Stimulated activated CD4-positive, alpha-beta T cell treated with anti-CD3 and anti-CD28 coated beads, Interleukin-1b, Interleukin-23, amount 100 ng/mL, for 48 hours (primary cell): Measurements from ENCODE around the gene COL27A1.

ENCODE experiments used
- DNase-seq: peaks from one replicate; pipeline ENCODE4 v3.0.0-alpha.2; 2020

COL27A1 gene

GRCh38 chr9:114276908-114277821, 121.8 kb downstream of the COL27A1 start:
- no peak for DNase-seq

- no peak for DNase-seq
Measured at GRCh38 chr9:114278356-114278755, 123.0 kb downstream of the COL27A1 start.

GRCh38 chr9:114278881-114279570, 123.7 kb downstream of the COL27A1 start:
- DNase-seq = no peak

- DNase-seq = no peak
Measured at GRCh38 chr9:114279693-114280092, 124.4 kb downstream of the COL27A1 start.

GRCh38 chr9:114280636-114281472, 125.5 kb downstream of the COL27A1 start:
- no peak for DNase-seq

GRCh38 chr9:114281473-114282103, 126.3 kb downstream of the COL27A1 start:
- no peak for DNase-seq

- no peak for DNase-seq
Measured at GRCh38 chr9:114282104-114282485, 126.8 kb downstream of the COL27A1 start.

- DNase-seq = no peak
Measured at GRCh38 chr9:114282507-114282906, 127.2 kb downstream of the COL27A1 start.

GRCh38 chr9:114282926-114283325, 127.6 kb downstream of the COL27A1 start:
- DNase-seq = peak; percentile 13

GRCh38 chr9:114283551-114284111, 128.3 kb downstream of the COL27A1 start:
- DNase-seq = no peak

GRCh38 chr9:114284316-114285060, 129.2 kb downstream of the COL27A1 start:
- DNase-seq = no peak

- DNase-seq = no peak
Measured at GRCh38 chr9:114285166-114285867, 130.0 kb downstream of the COL27A1 start.

- no peak for DNase-seq
Measured at GRCh38 chr9:114286146-114286679, 130.9 kb downstream of the COL27A1 start.

GRCh38 chr9:114287001-114287762, 131.8 kb downstream of the COL27A1 start:
- DNase-seq = no peak

GRCh38 chr9:114287763-114288192, 132.4 kb downstream of the COL27A1 start:
- DNase-seq = no peak

- DNase-seq = no peak
Measured at GRCh38 chr9:114288193-114289091, 133.1 kb downstream of the COL27A1 start.

GRCh38 chr9:114289106-114289505, 133.8 kb downstream of the COL27A1 start:
- DNase-seq = no peak
